Measurements from ENCODE around the gene ZHX3. TPM values are rescaled to one million over a fixed set of nuclear protein-coding genes. Genes with fewer than 3 reads are reported as not detected.
A peak's percentile ranks its signal among the peaks of the same experiment; 100 is the strongest.

The ZHX3 gene
- total RNA-seq, 4 donors from 2014 or later: 47.1 to 58.6 (median 50.7) TPM

GRCh38 chr20:41202426-41202825 lies 115.1 kb downstream of the ZHX3 start:
- TF ChIP-seq EP300 (IDR thresholded peaks at IDR 0.05): no peak
- TF ChIP-seq POLR2A (IDR thresholded peaks at IDR 0.05): no peak
- no peak for TF ChIP-seq CTCF (IDR thresholded peaks at IDR 0.05)
- DNase-seq (ENCODE audit: low spot score in 2 of 2): no peak
- WGBS, 2 donors: 98 to 99% methylated on average over 10 of the region's 10 CpGs
- H3K4me3 ChIP-seq: no peak overlapping the region
- peaks cover 0 to 25% (median 8%) of the 10 kb centered on the region in 4 donors for H3K9me3 ChIP-seq
- H3K27ac ChIP-seq: no peak overlapping the region
- peaks cover 0 to 58% (median 0%) of the 10 kb centered on the region in 3 donors for H3K36me3 ChIP-seq
- no peaks in the 10 kb centered on the region for H3K27me3 ChIP-seq
- H3K4me1 ChIP-seq: peaks cover 0 to 25% (median 12%) of the 10 kb centered on the region in 4 donors

DNA sequence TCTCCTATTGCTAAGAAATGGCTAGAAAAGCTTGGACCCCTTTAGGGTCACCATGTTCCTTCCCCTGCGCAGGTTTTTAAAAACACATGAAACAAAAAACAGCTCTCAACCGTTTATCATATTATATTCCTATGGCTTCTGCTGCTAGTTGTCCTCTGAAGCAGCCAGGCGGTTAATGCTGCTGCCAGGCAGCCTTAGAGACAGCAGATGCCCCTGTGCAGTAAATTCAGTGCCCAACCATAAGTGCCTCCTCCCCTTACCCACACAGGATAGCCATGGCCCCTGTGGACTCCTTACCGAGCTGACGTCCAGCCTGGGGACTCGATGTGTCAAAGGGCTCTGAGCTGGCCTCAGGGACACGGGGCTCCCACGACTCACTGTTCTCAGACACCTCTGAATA lies 115.8 kb downstream of the ZHX3 start:
- peaks cover 0 to 26% (median 8%) of the 10 kb centered on the region in 4 donors for H3K9me3 ChIP-seq
- DNase-seq (ENCODE audit: low spot score in 2 of 2): no peak
- H3K4me1 ChIP-seq: peaks cover 0 to 25% (median 12%) of the 10 kb centered on the region in 4 donors
- no peaks in the 10 kb centered on the region for H3K27me3 ChIP-seq
- H3K4me3 ChIP-seq: no peak overlapping the region
- TF ChIP-seq POLR2A (IDR thresholded peaks at IDR 0.05): no peak
- TF ChIP-seq EP300 (IDR thresholded peaks at IDR 0.05): no peak
- TF ChIP-seq CTCF (IDR thresholded peaks at IDR 0.05): no peak
- WGBS, 2 donors: 97 to 99% methylated on average over 7 to 8 of the region's 8 CpGs
- peaks cover 0 to 58% (median 0%) of the 10 kb centered on the region in 3 donors for H3K36me3 ChIP-seq
- H3K27ac ChIP-seq: peak overlapping the region in 1 of 4 donors; percentile 54

- peak overlapping the region in 2 of 4 donors; percentile 54 to 57 for H3K27ac ChIP-seq
- TF ChIP-seq POLR2A (IDR thresholded peaks at IDR 0.05): no peak
- TF ChIP-seq CTCF (IDR thresholded peaks at IDR 0.05): no peak
- no peak for TF ChIP-seq EP300 (IDR thresholded peaks at IDR 0.05)
- 55 to 60% methylated on average over 3 of the region's 3 CpGs for WGBS, 2 donors
- H3K4me1 ChIP-seq: peaks cover 0 to 20% (median 7%) of the 10 kb centered on the region in 4 donors
- H3K27me3 ChIP-seq: no peaks in the 10 kb centered on the region
- H3K9me3 ChIP-seq: peaks cover 0 to 26% (median 8%) of the 10 kb centered on the region in 4 donors
- no peak overlapping the region for H3K4me3 ChIP-seq
- no peak for DNase-seq (ENCODE audit: low spot score in 2 of 2)
- peaks cover 0 to 58% (median 0%) of the 10 kb centered on the region in 3 donors for H3K36me3 ChIP-seq
Measured at GRCh38 chr20:41200446-41201202, 116.9 kb downstream of the ZHX3 start.

GRCh38 chr20:41198443-41198842 lies 119.1 kb downstream of the ZHX3 start:
- no peak for DNase-seq (ENCODE audit: low spot score in 2 of 2)
- H3K36me3 ChIP-seq: peaks cover 0 to 47% (median 0%) of the 10 kb centered on the region in 3 donors
- no peak overlapping the region for H3K4me3 ChIP-seq
- H3K4me1 ChIP-seq: peaks cover 0 to 5% (median 0%) of the 10 kb centered on the region in 4 donors
- no peaks in the 10 kb centered on the region for H3K27me3 ChIP-seq
- H3K27ac ChIP-seq: no peak overlapping the region
- WGBS, 2 donors: 96 to 98% methylated on average over 4 of the region's 4 CpGs
- H3K9me3 ChIP-seq: peaks cover 0 to 30% (median 8%) of the 10 kb centered on the region in 4 donors
- TF ChIP-seq EP300 (IDR thresholded peaks at IDR 0.05) (no peak), POLR2A (IDR thresholded peaks at IDR 0.05) (no peak), CTCF (IDR thresholded peaks at IDR 0.05) (no peak)

DNA sequence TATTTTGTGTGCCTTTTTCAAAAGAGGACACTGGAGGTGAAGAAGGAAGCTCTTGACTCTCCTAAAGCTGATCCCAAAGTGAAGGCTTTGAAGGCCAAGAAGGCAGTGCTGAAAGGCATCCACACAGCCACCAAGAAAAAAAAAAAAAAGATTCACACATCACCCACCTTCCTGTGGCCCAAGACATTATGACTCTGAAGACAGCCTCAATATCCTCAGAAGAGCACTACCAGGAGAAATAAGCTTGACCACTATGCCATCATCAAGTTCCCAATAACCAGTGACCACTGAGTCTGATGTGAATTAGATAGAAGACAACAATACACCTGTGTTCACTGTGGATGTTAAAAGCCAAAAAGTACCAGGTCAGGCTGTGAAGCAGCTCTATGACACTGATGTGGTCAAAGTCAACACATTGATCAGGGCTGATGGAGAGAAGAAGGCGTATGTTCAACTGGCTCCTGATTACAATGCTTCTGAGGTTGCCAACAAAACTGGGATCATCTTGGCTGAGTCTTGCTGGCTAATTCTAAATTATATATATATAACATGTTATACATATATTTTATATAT lies 120.8 kb downstream of the ZHX3 start:
- 95 to 98% methylated on average over 1 of the region's 1 CpG for WGBS, 2 donors
- Histone ChIP-seq H3K27me3 (no peaks in the 10 kb centered on the region), H3K9me3 (peaks cover 0 to 47% (median 12%) of the 10 kb centered on the region in 4 donors), H3K27ac (no peak overlapping the region), H3K4me3 (no peak overlapping the region), H3K4me1 (peaks cover 0 to 5% (median 0%) of the 10 kb centered on the region in 4 donors), H3K36me3 (peaks cover 0 to 54% (median 0%) of the 10 kb centered on the region in 3 donors)
- DNase-seq (ENCODE audit: low spot score in 2 of 2): no peak
- TF ChIP-seq EP300 (IDR thresholded peaks at IDR 0.05): no peak
- no peak for TF ChIP-seq CTCF (IDR thresholded peaks at IDR 0.05)
- TF ChIP-seq POLR2A (IDR thresholded peaks at IDR 0.05): no peak
